Measurements from ENCODE around the gene ST8SIA2. TPM values are rescaled to one million over a fixed set of nuclear protein-coding genes. Genes with fewer than 3 reads are reported as not detected.

Gene ST8SIA2
- total RNA-seq, 1 donor from 2014 or later = 13.6 TPM

- Histone ChIP-seq H4K20me1 (ENCODE audit: low read depth) (peaks cover 6% of the 10 kb centered on the region), H3K36me3 (no peaks in the 10 kb centered on the region), H3K79me2 (ENCODE audit: low read depth) (no peaks in the 10 kb centered on the region), H3K4me1 (peaks cover 22% of the 10 kb centered on the region), H3K4me3 (no peak overlapping the region), H3K9me3 (ENCODE audit: low read depth) (no peaks in the 10 kb centered on the region), H3K4me2 (no peak overlapping the region), H3K27me3 (no peaks in the 10 kb centered on the region), H3F3A (ENCODE audit: low read depth) (no peaks in the 10 kb centered on the region), H3K9ac (no peak overlapping the region), H3K27ac (no peak overlapping the region), H2AFZ (replicated peaks) (no peak overlapping the region)
- no peak for DNase-seq (ENCODE audit: low spot score)
- no peaks in the 10 kb centered on the region for H3K9me3 Mint-ChIP-seq
- no peak overlapping the region for H3K4me3 Mint-ChIP-seq
- peaks cover 7% of the 10 kb centered on the region for H3K4me1 Mint-ChIP-seq
- H3K36me3 Mint-ChIP-seq = peaks cover 55% of the 10 kb centered on the region
- TF ChIP-seq EZH2 (IDR thresholded peaks at IDR 0.05) (no peak), EZH2phosphoT487 (IDR thresholded peaks at IDR 0.05) (no peak)
- TF ChIP-seq, protein P1, sequence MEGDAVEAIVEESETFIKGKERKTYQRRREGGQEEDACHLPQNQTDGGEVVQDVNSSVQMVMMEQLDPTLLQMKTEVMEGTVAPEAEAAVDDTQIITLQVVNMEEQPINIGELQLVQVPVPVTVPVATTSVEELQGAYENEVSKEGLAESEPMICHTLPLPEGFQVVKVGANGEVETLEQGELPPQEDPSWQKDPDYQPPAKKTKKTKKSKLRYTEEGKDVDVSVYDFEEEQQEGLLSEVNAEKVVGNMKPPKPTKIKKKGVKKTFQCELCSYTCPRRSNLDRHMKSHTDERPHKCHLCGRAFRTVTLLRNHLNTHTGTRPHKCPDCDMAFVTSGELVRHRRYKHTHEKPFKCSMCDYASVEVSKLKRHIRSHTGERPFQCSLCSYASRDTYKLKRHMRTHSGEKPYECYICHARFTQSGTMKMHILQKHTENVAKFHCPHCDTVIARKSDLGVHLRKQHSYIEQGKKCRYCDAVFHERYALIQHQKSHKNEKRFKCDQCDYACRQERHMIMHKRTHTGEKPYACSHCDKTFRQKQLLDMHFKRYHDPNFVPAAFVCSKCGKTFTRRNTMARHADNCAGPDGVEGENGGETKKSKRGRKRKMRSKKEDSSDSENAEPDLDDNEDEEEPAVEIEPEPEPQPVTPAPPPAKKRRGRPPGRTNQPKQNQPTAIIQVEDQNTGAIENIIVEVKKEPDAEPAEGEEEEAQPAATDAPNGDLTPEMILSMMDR (IDR thresholded peaks at IDR 0.05) = no peak
- H3K27ac Mint-ChIP-seq = no peak overlapping the region
- H3K27me3 Mint-ChIP-seq (ENCODE audit: insufficient read depth, low read depth) = peaks cover 4% of the 10 kb centered on the region
Measured at GRCh38 chr15:92452143-92452542, 58.5 kb downstream of the ST8SIA2 start.

DNA sequence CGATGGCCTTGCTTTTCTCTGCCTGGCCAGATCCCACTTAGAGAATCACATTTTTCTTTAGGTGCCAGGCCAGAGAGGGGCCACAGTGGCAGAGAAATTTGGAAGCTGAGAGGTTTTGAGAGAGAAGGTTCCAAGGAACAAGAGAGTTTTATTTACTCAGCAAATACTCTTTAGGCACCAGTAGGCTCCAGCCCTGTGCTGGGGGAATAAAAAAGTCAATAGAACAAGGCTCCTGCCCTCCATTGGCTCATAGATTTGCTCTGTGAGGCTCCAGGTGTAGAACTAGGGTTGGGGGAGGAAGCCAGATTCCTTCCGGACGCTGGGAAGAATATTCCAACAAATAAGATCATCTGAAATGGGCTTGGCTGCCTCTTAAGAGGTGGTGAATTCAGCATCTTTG, 59.9 kb downstream of the ST8SIA2 start:
- peaks cover 6% of the 10 kb centered on the region for H4K20me1 ChIP-seq (ENCODE audit: low read depth)
- no peak overlapping the region for H3K9ac ChIP-seq
- H3K4me1 Mint-ChIP-seq = peaks cover 7% of the 10 kb centered on the region
- no peak for TF ChIP-seq EZH2 (IDR thresholded peaks at IDR 0.05)
- TF ChIP-seq EZH2phosphoT487 (IDR thresholded peaks at IDR 0.05) = no peak
- TF ChIP-seq, protein P1 (IDR thresholded peaks at IDR 0.05) = no peak
- no peaks in the 10 kb centered on the region for H3K9me3 Mint-ChIP-seq
- H3K27me3 Mint-ChIP-seq (ENCODE audit: insufficient read depth, low read depth) = peaks cover 6% of the 10 kb centered on the region
- no peak overlapping the region for H2AFZ ChIP-seq (replicated peaks)
- no peak overlapping the region for H3K4me3 ChIP-seq
- no peaks in the 10 kb centered on the region for H3K27me3 ChIP-seq
- no peak for DNase-seq (ENCODE audit: low spot score)
- H3K27ac ChIP-seq = no peak overlapping the region
- no peak overlapping the region for H3K4me2 ChIP-seq
- no peaks in the 10 kb centered on the region for H3K36me3 ChIP-seq
- no peaks in the 10 kb centered on the region for H3F3A ChIP-seq (ENCODE audit: low read depth)
- H3K4me1 ChIP-seq = peaks cover 22% of the 10 kb centered on the region
- no peak overlapping the region for H3K27ac Mint-ChIP-seq
- H3K9me3 ChIP-seq (ENCODE audit: low read depth) = no peaks in the 10 kb centered on the region
- H3K36me3 Mint-ChIP-seq = peaks cover 58% of the 10 kb centered on the region
- no peak overlapping the region for H3K4me3 Mint-ChIP-seq
- no peaks in the 10 kb centered on the region for H3K79me2 ChIP-seq (ENCODE audit: low read depth)

GRCh38 chr15:92454555-92455105, 60.9 kb downstream of the ST8SIA2 start:
- peaks cover 6% of the 10 kb centered on the region for H4K20me1 ChIP-seq (ENCODE audit: low read depth)
- Mint-ChIP-seq H3K27ac (no peak overlapping the region), H3K4me1 (peaks cover 7% of the 10 kb centered on the region), H3K27me3 (ENCODE audit: insufficient read depth, low read depth) (peaks cover 6% of the 10 kb centered on the region), H3K36me3 (peaks cover 58% of the 10 kb centered on the region), H3K4me3 (no peak overlapping the region), H3K9me3 (no peaks in the 10 kb centered on the region)
- peaks cover 22% of the 10 kb centered on the region for H3K4me1 ChIP-seq
- H3K9me3 ChIP-seq (ENCODE audit: low read depth) = no peaks in the 10 kb centered on the region
- peak overlapping the region; percentile 3 for H3K4me2 ChIP-seq
- TF ChIP-seq, protein P1 (IDR thresholded peaks at IDR 0.05) = no peak
- no peak for TF ChIP-seq EZH2 (IDR thresholded peaks at IDR 0.05)
- no peak for TF ChIP-seq EZH2phosphoT487 (IDR thresholded peaks at IDR 0.05)
- no peak overlapping the region for H2AFZ ChIP-seq (replicated peaks)
- H3K9ac ChIP-seq = no peak overlapping the region
- H3K27ac ChIP-seq = no peak overlapping the region
- no peaks in the 10 kb centered on the region for H3K27me3 ChIP-seq
- no peaks in the 10 kb centered on the region for H3K36me3 ChIP-seq
- H3K79me2 ChIP-seq (ENCODE audit: low read depth) = no peaks in the 10 kb centered on the region
- peak; percentile 38 for DNase-seq (ENCODE audit: low spot score)
- H3K4me3 ChIP-seq = no peak overlapping the region
- no peaks in the 10 kb centered on the region for H3F3A ChIP-seq (ENCODE audit: low read depth)

Measured in neural progenitor cell (in vitro differentiated cells).